NCI-H2171 treated with DMSO at 0.1 percent for 48 hours (cell line): ENCODE data around the gene CXCL16.
"Not testable (repeated sequence)": the region's sequence is repeated elsewhere in the genome, so short reads cannot be mapped to it uniquely, and the experiment has no call there.

Source experiments
- DNase-seq: peaks from one replicate; lab custom pipeline; 2025; lab: John Stamatoyannopoulos, UW

The CXCL16 gene

GRCh38 chr17:4699401-4700056, 40.2 kb downstream of the CXCL16 start:
- not testable (repeated sequence) for DNase-seq

- DNase-seq: no peak
Observed at GRCh38 chr17:4696437-4696805, 43.3 kb downstream of the CXCL16 start.

- DNase-seq: no peak
Observed at GRCh38 chr17:4693416-4693815, 46.3 kb downstream of the CXCL16 start.

GRCh38 chr17:4691686-4692085, 48.0 kb downstream of the CXCL16 start:
- no peak for DNase-seq

- DNase-seq: no peak
Observed at GRCh38 chr17:4690745-4691144, 49.0 kb downstream of the CXCL16 start.

GRCh38 chr17:4689872-4690271, 49.9 kb downstream of the CXCL16 start:
- DNase-seq: not testable (repeated sequence)

- not testable (repeated sequence) for DNase-seq
Observed at GRCh38 chr17:4683739-4684138, 56.0 kb downstream of the CXCL16 start.
